Keratinocyte (primary cell): ENCODE data around the gene PCSK6. TPM values are rescaled to one million over a fixed set of nuclear protein-coding genes. Genes with fewer than 3 reads are reported as not detected.

Source experiments
- DNase-seq: peaks from one replicate; pipeline ENCODE4 v3.0.0-alpha.2; 2011; ENCODE audit warnings: low read depth, missing footprints, low spot score
- FAIRE-seq: peaks from 2 replicates; lab custom pipeline; 2011; peaks lifted over from hg19 to GRCh38; lab: Jason Lieb, UNC
- H2AFZ ChIP-seq: 2 replicates; pipeline ENCODE4 v1.6.0; 2012; ENCODE audit warnings: low read length, control low read depth, inconsistent platforms; ENCODE audit not compliant: control insufficient read depth
- H3K27ac ChIP-seq: 2 replicates; pipeline ENCODE4 v1.5.1; 2011; ENCODE audit warnings: low read length; ENCODE audit not compliant: control insufficient read depth, insufficient read depth
- H3K27me3 ChIP-seq: 3 replicates; pipeline ENCODE4 v1.6.0; 2011; ENCODE audit warnings: low read length; ENCODE audit not compliant: control insufficient read depth, insufficient read depth; ENCODE audit errors: extremely low read depth
- H3K36me3 ChIP-seq, 2 experiments: 2 replicates in 1 of 2; 3 replicates in 1 of 2; pipeline ENCODE4 v1.5.1; 2011; ENCODE audit warnings: low read length in 2 of 2, mild to moderate bottlenecking in 1 of 2; ENCODE audit not compliant: control insufficient read depth in 2 of 2, insufficient read depth in 2 of 2; ENCODE audit errors: extremely low read depth in 1 of 2
- H3K4me1 ChIP-seq: 3 replicates; pipeline ENCODE4 v1.5.1; 2011; ENCODE audit warnings: low read length; ENCODE audit not compliant: control insufficient read depth, insufficient read depth; ENCODE audit errors: extremely low read depth
- H3K4me2 ChIP-seq: 3 replicates; pipeline ENCODE4 v1.6.0; 2011; ENCODE audit warnings: low read depth, low read length; ENCODE audit not compliant: control insufficient read depth, insufficient read depth; ENCODE audit errors: extremely low read depth
- H3K4me3 ChIP-seq, 3 experiments: fragments of 200-600 bp in 1 of 3; sonication (generic) in 1 of 3; 2 replicates in 2 of 3; 3 replicates in 1 of 3; pipeline ENCODE4 v1.5.1; 2011 to 2016; ENCODE audit warnings: low read length in 3 of 3, mild to moderate bottlenecking in 3 of 3, control low read depth in 2 of 3, inconsistent platforms in 1 of 3, low read depth in 1 of 3, mixed read lengths in 1 of 3, mixed run types in 1 of 3, moderate library complexity in 1 of 3; ENCODE audit not compliant: control insufficient read depth in 2 of 3, insufficient read depth in 2 of 3; ENCODE audit errors: extremely low read depth in 1 of 3
- H3K79me2 ChIP-seq: 2 replicates; pipeline ENCODE4 v1.6.0; 2012; ENCODE audit warnings: low read length; ENCODE audit not compliant: control insufficient read depth, insufficient read depth
- H3K9ac ChIP-seq: 3 replicates; pipeline ENCODE4 v1.6.0; 2011; ENCODE audit warnings: low read length; ENCODE audit not compliant: control insufficient read depth, insufficient read depth; ENCODE audit errors: extremely low read depth
- H3K9me1 ChIP-seq: 3 replicates; pipeline ENCODE4 v1.6.0; 2011; ENCODE audit warnings: low read length; ENCODE audit not compliant: control insufficient read depth, insufficient read depth; ENCODE audit errors: extremely low read depth
- H3K9me3 ChIP-seq: 2 replicates; pipeline ENCODE4 v1.5.1; 2012; ENCODE audit warnings: low read depth, low read length; ENCODE audit not compliant: control insufficient read depth
- H4K20me1 ChIP-seq: 3 replicates; pipeline ENCODE4 v1.6.0; 2011; ENCODE audit warnings: low read length; ENCODE audit not compliant: control insufficient read depth, insufficient read depth; ENCODE audit errors: extremely low read depth
- EZH2 ChIP-seq: IDR thresholded peaks from one replicate; pipeline ENCODE4 v1.6.1; 2012; ENCODE audit warnings: inconsistent platforms, mild to moderate bottlenecking, low read length, moderate library complexity
- dilution Hi-C: fragments of 300-500 bp; cut with MboI; formaldehyde crosslinking; loops from one replicate; pipeline ENCODE4 v1.7.0; 2020; ENCODE audit warnings: low sequenced_read_pairs; ENCODE audit not compliant: extremely low pct_ligation_motif_present
- polyA plus RNA-seq, 5 experiments: library from polyadenylated mRNA; depleted of rRNA in 3 of 5; stranded (reverse) in 3 of 5; stranded (forward) in 1 of 5; unstranded in 1 of 5; fragments of >200 nt; gene quantifications; 1 replicate in 1 of 5; 2 replicates in 3 of 5; 3 replicates in 1 of 5; pipeline versions ENCODE4 v1.2.1 to v1.2.3, GENCODE V29; 2011 to 2012; ENCODE audit warnings: missing spikeins in 2 of 5, low read depth in 1 of 5, low replicate concordance in 1 of 5
- TF ChIP-seq, protein P1 (sequence below), 3 experiments: IDR thresholded peaks in 1 of 3; conservative IDR thresholded peaks in 1 of 3; optimal IDR thresholded peaks in 1 of 3; 2 replicates in 2 of 3; 3 replicates in 1 of 3; pipeline versions ENCODE3 to v1.5.1; 2011; ENCODE audit warnings: low read length in 3 of 3, mild to moderate bottlenecking in 3 of 3, moderate library complexity in 2 of 3, control low read depth in 1 of 3, inconsistent platforms in 1 of 3; ENCODE audit not compliant: insufficient read depth in 2 of 3; ENCODE audit errors: extremely low read depth in 1 of 3

The PCSK6 gene
- polyA plus RNA-seq, 1 donor (not counting 4 experiments of a cell fraction or from before 2014, with no cell fraction given): 3.1 TPM

- Histone ChIP-seq H3K9ac (no peak overlapping the region), H3K79me2 (no peaks in the 10 kb centered on the region), H4K20me1 (no peaks in the 10 kb centered on the region), H3K9me1 (no peaks in the 10 kb centered on the region), H3K27ac (no peak overlapping the region), H2AFZ (no peak overlapping the region), H3K4me1 (no peaks in the 10 kb centered on the region), H3K4me2 (no peak overlapping the region), H3K4me3 (no peak overlapping the region), H3K27me3 (peaks cover 22% of the 10 kb centered on the region), H3K9me3 (no peaks in the 10 kb centered on the region), H3K36me3 (no peaks in the 10 kb centered on the region)
- TF ChIP-seq, protein P1, sequence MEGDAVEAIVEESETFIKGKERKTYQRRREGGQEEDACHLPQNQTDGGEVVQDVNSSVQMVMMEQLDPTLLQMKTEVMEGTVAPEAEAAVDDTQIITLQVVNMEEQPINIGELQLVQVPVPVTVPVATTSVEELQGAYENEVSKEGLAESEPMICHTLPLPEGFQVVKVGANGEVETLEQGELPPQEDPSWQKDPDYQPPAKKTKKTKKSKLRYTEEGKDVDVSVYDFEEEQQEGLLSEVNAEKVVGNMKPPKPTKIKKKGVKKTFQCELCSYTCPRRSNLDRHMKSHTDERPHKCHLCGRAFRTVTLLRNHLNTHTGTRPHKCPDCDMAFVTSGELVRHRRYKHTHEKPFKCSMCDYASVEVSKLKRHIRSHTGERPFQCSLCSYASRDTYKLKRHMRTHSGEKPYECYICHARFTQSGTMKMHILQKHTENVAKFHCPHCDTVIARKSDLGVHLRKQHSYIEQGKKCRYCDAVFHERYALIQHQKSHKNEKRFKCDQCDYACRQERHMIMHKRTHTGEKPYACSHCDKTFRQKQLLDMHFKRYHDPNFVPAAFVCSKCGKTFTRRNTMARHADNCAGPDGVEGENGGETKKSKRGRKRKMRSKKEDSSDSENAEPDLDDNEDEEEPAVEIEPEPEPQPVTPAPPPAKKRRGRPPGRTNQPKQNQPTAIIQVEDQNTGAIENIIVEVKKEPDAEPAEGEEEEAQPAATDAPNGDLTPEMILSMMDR (optimal IDR thresholded peaks at IDR 0.05 in 1 of 3, IDR thresholded peaks at IDR 0.05 in 1 of 3, conservative IDR thresholded peaks at IDR 0.05 in 1 of 3; ENCODE audit: extremely low read depth in 1 of 3, insufficient read depth in 2 of 3, low read length in 3 of 3): no peak
- no peak for TF ChIP-seq EZH2
- FAIRE-seq (no peak), DNase-seq (no peak)
- dilution Hi-C loops: no loop called here
Measured at GRCh38 chr15:101492766-101493692, 3.5 kb upstream of the PCSK6 start.

DNA sequence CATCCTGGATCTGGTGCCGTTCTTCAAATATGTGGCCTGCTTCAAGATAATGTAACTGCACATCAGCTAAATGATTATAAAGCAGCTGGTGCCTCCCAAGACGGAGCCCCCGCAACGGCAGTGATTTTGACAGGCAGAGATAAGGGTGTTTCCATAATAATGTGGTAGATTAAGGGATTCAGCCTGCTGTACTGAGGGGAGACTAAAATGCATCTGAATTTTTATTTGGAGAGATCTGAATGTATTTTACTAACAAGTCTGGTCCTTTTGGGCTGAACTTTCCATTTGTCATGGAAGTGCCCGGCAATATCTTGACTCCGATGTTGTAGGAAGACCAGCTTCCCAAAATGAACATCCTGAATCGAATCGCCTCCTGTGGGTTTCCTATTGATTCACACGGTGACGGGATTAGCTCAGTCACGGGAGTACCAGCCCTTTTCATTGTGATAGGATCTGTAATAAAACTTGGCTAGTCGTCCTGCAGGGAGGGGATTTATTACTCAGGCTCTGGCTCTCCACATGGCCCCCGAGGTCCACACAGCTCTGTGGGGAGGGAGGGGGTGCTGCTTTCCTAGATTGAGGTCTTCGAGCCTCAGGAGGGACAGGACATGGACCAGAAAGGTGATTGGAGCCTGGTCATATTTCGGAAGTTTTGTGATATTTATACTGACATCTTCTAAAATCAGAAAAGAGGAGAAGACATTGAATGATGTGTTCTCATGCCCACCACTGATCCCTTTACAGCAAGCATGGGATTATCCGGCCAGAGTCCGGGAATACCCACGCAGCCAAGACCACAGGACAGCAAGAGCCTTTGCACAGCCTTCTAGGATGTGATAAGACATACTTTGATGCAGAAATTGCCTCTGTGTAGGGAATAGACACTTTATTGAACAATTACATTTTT is 2.5 kb upstream of the PCSK6 start:
- no peaks in the 10 kb centered on the region for H3K79me2 ChIP-seq
- dilution Hi-C loops: no loop called here
- H3K27ac ChIP-seq: no peak overlapping the region
- TF ChIP-seq EZH2: no peak
- TF ChIP-seq, protein P1 (optimal IDR thresholded peaks at IDR 0.05 in 1 of 3, IDR thresholded peaks at IDR 0.05 in 1 of 3, conservative IDR thresholded peaks at IDR 0.05 in 1 of 3; ENCODE audit: extremely low read depth in 1 of 3, insufficient read depth in 2 of 3, low read length in 3 of 3): no peak
- FAIRE-seq (no peak), DNase-seq (no peak)
- no peak overlapping the region for H3K4me3 ChIP-seq
- H3K36me3 ChIP-seq: no peaks in the 10 kb centered on the region
- no peaks in the 10 kb centered on the region for H4K20me1 ChIP-seq
- peaks cover 17% of the 10 kb centered on the region for H3K27me3 ChIP-seq
- H3K4me2 ChIP-seq: no peak overlapping the region
- no peaks in the 10 kb centered on the region for H3K4me1 ChIP-seq
- no peak overlapping the region for H2AFZ ChIP-seq
- no peak overlapping the region for H3K9ac ChIP-seq
- H3K9me1 ChIP-seq: no peaks in the 10 kb centered on the region
- H3K9me3 ChIP-seq: no peaks in the 10 kb centered on the region
